K562 (cell line): ENCODE measurements around the gene S100A8. TPM values are rescaled to one million over a fixed set of nuclear protein-coding genes. Genes with fewer than 3 reads are reported as not detected.
A peak's percentile ranks its signal among the peaks of the same experiment; 100 is the strongest.

ENCODE experiments used
- FOXA1 ChIP-seq: fragments of 450-650 bp; IDR thresholded peaks from 2 replicates; pipeline ENCODE4 v1.6.1; 2016; ENCODE audit warnings: mild to moderate bottlenecking, borderline replicate concordance
- HDAC2 ChIP-seq: fragments of 450-650 bp; IDR thresholded peaks from 2 replicates; pipeline ENCODE4 v1.6.1; 2016; ENCODE audit warnings: mild to moderate bottlenecking
- HNRNPK ChIP-seq: fragments of 200-400 bp; formaldehyde crosslinking; IDR thresholded peaks from one replicate; pipeline ENCODE4 v1.6.1; 2018; ENCODE audit warnings: mild to moderate bottlenecking, low read depth, low read length; ENCODE audit not compliant: poor library complexity, severe bottlenecking
- NCOA6 ChIP-seq: fragments of 450-650 bp; IDR thresholded peaks from 2 replicates; pipeline ENCODE4 v1.6.1; 2017; ENCODE audit warnings: mild to moderate bottlenecking
- PTRF ChIP-seq: fragments of 450-650 bp; IDR thresholded peaks from 2 replicates; pipeline ENCODE4 v1.6.1; 2016; ENCODE audit warnings: mild to moderate bottlenecking, missing genetic modification characterization, missing compliant biosample characterization
- PTTG1 ChIP-seq: fragments of 450-650 bp; IDR thresholded peaks from 2 replicates; pipeline ENCODE4 v1.6.1; 2016; ENCODE audit warnings: low read depth, mild to moderate bottlenecking, missing genetic modification characterization, missing compliant biosample characterization
- TCF7L2 ChIP-seq: fragments of 150-350 bp; IDR thresholded peaks from 2 replicates; pipeline ENCODE4 v1.6.1; 2016; ENCODE audit warnings: low read depth, mild to moderate bottlenecking, low read length, moderate library complexity
- THRAP3 ChIP-seq: fragments of 450-650 bp; IDR thresholded peaks from 2 replicates; pipeline ENCODE4 v1.6.1; 2016; ENCODE audit warnings: mild to moderate bottlenecking, inconsistent platforms, borderline replicate concordance
- polyA plus RNA-seq, 8 experiments: library from polyadenylated mRNA; depleted of rRNA in 4 of 8; stranded (reverse) in 5 of 8; unstranded in 3 of 8; fragments of >200 nt; fragmentation: Nextera tagmentation in 2 of 8; fragmentation: Illumina TruSeq in 1 of 8; extraction: Ambion mirVana in 2 of 8; extraction: Trizol in 1 of 8; gene quantifications; 2 replicates each; pipeline versions ENCODE4 v1.2.1 to v1.2.3, GENCODE V29; 2011 to 2014; ENCODE audit warnings: inconsistent platforms in 1 of 8, missing spikeins in 1 of 8
- total RNA-seq, 7 experiments: library from RNA; depleted of rRNA in 6 of 7; stranded (reverse); fragments of >200 nt in 6 of 7; fragmentation: Illumina TruSeq in 2 of 7; extraction: Trizol in 2 of 7; gene quantifications; 2 replicates each; pipeline versions ENCODE4 v1.2.1 to v1.2.3, GENCODE V29; 2011 to 2021; ENCODE audit warnings: low replicate concordance in 1 of 7
- TF ChIP-seq, protein P1 (sequence below): fragments of 450-650 bp; IDR thresholded peaks from 2 replicates; pipeline ENCODE4 v1.6.1; 2016; ENCODE audit warnings: low read depth
- TF ChIP-seq, protein P2 (sequence below): fragments of 450-650 bp; IDR thresholded peaks from 2 replicates; pipeline ENCODE4 v1.6.1; 2016; ENCODE audit warnings: mild to moderate bottlenecking
- TF ChIP-seq, protein P3 (sequence below): IDR thresholded peaks from 3 replicates; pipeline ENCODE4 v1.6.1; 2011; ENCODE audit warnings: borderline replicate concordance, mild to moderate bottlenecking, moderate library complexity; ENCODE audit not compliant: insufficient read length; ENCODE audit errors: extremely low read depth

S100A8 gene
- total and polyA plus RNA-seq, 9 of the 15 experiments (the other 6 are each of a cell fraction or from before 2014, with no cell fraction given) = 0.15 to 0.60 TPM; not detected in 7

DNA sequence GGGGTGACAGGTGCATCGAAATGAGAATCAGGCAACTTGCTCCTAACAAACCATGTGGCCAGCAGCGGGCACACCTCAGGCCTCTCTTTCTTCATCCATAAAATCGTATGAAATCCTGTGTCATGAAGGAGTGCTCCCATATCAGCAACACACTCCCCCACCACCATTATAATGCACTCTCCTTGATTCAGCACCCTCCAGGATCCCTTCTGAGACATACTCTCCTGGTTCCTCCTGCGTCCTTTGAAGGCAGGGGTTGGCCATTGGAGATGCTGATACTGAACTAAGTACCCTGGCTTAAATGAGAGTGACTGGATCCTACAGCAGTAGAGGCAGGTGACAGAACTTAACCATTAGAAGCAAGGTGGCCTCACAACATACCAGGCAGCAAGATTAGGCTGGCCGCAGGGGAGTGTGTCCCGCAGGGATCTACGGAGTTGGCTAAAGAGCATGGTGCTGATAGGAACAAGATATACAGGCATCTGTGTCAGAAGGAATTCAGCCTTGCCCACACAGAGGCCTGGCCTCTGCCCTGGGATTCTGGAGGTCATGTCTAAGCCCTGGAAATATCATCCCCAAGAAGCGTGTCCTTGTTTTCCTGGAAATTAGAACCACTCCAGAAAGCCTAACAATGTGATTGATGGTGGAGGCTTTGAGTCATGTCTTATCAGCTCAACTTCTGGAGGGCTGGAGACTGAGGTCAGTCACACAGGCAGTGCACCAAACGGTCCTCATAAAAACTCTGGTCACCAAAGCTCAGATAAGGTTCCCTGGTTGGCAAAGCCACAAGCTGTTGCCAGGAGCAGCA, 42.2 kb upstream of the S100A8 start (continued):
- TF ChIP-seq, protein P1, sequence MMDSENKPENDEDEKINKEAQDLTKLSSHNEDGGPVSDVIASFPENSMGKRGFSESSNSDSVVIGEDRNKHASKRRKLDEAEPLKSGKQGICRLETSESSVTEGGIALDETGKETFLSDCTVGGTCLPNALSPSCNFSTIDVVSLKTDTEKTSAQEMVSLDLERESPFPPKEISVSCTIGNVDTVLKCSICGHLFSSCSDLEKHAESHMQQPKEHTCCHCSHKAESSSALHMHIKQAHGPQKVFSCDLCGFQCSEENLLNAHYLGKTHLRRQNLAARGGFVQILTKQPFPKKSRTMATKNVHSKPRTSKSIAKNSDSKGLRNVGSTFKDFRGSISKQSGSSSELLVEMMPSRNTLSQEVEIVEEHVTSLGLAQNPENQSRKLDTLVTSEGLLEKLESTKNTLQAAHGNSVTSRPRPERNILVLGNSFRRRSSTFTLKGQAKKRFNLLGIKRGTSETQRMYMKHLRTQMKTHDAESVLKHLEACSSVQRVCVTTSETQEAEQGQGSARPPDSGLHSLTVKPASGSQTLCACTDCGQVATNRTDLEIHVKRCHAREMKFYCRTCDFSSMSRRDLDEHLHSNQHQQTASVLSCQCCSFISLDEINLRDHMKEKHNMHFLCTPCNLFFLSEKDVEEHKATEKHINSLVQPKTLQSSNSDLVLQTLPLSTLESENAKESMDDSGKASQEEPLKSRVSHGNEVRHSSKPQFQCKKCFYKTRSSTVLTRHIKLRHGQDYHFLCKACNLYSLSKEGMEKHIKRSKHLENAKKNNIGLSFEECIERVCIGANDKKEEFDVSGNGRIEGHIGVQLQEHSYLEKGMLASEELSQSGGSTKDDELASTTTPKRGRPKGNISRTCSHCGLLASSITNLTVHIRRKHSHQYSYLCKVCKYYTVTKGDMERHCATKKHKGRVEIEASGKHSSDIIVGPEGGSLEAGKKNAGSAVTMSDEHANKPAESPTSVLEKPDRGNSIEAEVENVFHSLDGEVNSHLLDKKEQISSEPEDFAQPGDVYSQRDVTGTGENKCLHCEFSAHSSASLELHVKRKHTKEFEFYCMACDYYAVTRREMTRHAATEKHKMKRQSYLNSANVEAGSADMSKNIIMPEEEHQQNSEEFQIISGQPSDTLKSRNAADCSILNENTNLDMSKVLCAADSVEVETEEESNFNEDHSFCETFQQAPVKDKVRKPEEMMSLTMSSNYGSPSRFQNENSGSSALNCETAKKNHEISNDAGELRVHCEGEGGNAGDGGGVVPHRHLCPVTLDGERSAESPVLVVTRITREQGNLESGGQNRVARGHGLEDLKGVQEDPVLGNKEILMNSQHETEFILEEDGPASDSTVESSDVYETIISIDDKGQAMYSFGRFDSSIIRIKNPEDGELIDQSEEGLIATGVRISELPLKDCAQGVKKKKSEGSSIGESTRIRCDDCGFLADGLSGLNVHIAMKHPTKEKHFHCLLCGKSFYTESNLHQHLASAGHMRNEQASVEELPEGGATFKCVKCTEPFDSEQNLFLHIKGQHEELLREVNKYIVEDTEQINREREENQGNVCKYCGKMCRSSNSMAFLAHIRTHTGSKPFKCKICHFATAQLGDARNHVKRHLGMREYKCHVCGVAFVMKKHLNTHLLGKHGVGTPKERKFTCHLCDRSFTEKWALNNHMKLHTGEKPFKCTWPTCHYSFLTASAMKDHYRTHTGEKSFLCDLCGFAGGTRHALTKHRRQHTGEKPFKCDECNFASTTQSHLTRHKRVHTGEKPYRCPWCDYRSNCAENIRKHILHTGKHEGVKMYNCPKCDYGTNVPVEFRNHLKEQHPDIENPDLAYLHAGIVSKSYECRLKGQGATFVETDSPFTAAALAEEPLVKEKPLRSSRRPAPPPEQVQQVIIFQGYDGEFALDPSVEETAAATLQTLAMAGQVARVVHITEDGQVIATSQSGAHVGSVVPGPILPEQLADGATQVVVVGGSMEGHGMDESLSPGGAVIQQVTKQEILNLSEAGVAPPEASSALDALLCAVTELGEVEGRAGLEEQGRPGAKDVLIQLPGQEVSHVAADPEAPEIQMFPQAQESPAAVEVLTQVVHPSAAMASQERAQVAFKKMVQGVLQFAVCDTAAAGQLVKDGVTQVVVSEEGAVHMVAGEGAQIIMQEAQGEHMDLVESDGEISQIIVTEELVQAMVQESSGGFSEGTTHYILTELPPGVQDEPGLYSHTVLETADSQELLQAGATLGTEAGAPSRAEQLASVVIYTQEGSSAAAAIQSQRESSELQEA = no peak
- TF ChIP-seq PTTG1 (tag) (no peak), HDAC2 (peak; percentile 83), NCOA6 (no peak), PTRF (tag) (no peak), TCF7L2 (no peak), HNRNPK (no peak), FOXA1 (no peak), THRAP3 (no peak)
- TF ChIP-seq, protein P2, sequence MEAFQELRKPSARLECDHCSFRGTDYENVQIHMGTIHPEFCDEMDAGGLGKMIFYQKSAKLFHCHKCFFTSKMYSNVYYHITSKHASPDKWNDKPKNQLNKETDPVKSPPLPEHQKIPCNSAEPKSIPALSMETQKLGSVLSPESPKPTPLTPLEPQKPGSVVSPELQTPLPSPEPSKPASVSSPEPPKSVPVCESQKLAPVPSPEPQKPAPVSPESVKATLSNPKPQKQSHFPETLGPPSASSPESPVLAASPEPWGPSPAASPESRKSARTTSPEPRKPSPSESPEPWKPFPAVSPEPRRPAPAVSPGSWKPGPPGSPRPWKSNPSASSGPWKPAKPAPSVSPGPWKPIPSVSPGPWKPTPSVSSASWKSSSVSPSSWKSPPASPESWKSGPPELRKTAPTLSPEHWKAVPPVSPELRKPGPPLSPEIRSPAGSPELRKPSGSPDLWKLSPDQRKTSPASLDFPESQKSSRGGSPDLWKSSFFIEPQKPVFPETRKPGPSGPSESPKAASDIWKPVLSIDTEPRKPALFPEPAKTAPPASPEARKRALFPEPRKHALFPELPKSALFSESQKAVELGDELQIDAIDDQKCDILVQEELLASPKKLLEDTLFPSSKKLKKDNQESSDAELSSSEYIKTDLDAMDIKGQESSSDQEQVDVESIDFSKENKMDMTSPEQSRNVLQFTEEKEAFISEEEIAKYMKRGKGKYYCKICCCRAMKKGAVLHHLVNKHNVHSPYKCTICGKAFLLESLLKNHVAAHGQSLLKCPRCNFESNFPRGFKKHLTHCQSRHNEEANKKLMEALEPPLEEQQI = no peak
- TF ChIP-seq, protein P3, sequence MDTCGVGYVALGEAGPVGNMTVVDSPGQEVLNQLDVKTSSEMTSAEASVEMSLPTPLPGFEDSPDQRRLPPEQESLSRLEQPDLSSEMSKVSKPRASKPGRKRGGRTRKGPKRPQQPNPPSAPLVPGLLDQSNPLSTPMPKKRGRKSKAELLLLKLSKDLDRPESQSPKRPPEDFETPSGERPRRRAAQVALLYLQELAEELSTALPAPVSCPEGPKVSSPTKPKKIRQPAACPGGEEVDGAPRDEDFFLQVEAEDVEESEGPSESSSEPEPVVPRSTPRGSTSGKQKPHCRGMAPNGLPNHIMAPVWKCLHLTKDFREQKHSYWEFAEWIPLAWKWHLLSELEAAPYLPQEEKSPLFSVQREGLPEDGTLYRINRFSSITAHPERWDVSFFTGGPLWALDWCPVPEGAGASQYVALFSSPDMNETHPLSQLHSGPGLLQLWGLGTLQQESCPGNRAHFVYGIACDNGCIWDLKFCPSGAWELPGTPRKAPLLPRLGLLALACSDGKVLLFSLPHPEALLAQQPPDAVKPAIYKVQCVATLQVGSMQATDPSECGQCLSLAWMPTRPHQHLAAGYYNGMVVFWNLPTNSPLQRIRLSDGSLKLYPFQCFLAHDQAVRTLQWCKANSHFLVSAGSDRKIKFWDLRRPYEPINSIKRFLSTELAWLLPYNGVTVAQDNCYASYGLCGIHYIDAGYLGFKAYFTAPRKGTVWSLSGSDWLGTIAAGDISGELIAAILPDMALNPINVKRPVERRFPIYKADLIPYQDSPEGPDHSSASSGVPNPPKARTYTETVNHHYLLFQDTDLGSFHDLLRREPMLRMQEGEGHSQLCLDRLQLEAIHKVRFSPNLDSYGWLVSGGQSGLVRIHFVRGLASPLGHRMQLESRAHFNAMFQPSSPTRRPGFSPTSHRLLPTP = no peak
